ENCODE data around the gene ZNF669.

DNA sequence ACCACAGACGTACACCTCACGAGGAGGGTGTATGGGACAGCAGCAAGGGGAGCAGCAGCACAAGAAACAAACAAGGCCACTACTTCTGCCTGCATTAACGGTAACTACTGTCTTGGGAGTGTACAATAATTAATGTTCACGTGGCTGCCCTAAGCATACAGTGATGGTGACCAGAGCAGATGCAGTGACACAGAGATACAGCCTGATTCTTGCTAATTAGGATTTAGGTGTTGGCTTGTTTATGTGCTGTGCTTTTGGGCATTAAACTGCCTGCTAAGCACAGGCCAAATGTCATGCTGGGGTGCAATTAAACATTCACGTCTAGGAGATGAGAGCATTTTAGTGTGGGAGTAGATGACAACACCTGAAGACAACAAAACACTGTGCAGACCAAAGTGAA lies 7.2 kb downstream of the ZNF669 start:
- TF ChIP-seq POLR2A (IDR thresholded peaks at IDR 0.05; ENCODE audit: low read length) = no peak
- no peak for TF ChIP-seq GATA1 (IDR thresholded peaks at IDR 0.05; ENCODE audit: low read depth, low read length)

Measured in erythroblast (primary cell).